GM06990 (cell line): Measurements from ENCODE around the gene EME1.

Experiments
- DNase-seq: peaks from one replicate; pipeline ENCODE4 v3.0.0-alpha.2; 2011; ENCODE audit not compliant: insufficient read length; ENCODE audit errors: extremely low read depth
- H3K27me3 ChIP-seq: replicated peaks from 2 replicates; pipeline ENCODE4 v1.6.0; 2011; ENCODE audit warnings: low read length; ENCODE audit not compliant: control insufficient read depth, insufficient read depth
- H3K36me3 ChIP-seq: 2 replicates; pipeline ENCODE4 v1.5.1; 2011; ENCODE audit warnings: low read length; ENCODE audit not compliant: control insufficient read depth, insufficient read depth
- H3K4me3 ChIP-seq: replicated peaks from 2 replicates; pipeline ENCODE4 v1.5.1; 2011; ENCODE audit warnings: low read depth, mild to moderate bottlenecking, control low read depth, low read length
- TF ChIP-seq, protein P1 (sequence below): IDR thresholded peaks from 2 replicates; pipeline ENCODE4 v1.5.1; 2011; ENCODE audit warnings: low read length, control low read depth, mild to moderate bottlenecking, inconsistent platforms; ENCODE audit not compliant: insufficient read depth, poor library complexity, severe bottlenecking

EME1 gene

GRCh38 chr17:50363217-50364060, 9.6 kb upstream of the EME1 start:
- H3K4me3 ChIP-seq, result no peak overlapping the region
- H3K36me3 ChIP-seq, result peaks cover 21% of the 10 kb centered on the region
- no peaks in the 10 kb centered on the region for H3K27me3 ChIP-seq
- TF ChIP-seq, protein P1, sequence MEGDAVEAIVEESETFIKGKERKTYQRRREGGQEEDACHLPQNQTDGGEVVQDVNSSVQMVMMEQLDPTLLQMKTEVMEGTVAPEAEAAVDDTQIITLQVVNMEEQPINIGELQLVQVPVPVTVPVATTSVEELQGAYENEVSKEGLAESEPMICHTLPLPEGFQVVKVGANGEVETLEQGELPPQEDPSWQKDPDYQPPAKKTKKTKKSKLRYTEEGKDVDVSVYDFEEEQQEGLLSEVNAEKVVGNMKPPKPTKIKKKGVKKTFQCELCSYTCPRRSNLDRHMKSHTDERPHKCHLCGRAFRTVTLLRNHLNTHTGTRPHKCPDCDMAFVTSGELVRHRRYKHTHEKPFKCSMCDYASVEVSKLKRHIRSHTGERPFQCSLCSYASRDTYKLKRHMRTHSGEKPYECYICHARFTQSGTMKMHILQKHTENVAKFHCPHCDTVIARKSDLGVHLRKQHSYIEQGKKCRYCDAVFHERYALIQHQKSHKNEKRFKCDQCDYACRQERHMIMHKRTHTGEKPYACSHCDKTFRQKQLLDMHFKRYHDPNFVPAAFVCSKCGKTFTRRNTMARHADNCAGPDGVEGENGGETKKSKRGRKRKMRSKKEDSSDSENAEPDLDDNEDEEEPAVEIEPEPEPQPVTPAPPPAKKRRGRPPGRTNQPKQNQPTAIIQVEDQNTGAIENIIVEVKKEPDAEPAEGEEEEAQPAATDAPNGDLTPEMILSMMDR, result no peak
- no peak for DNase-seq

DNA sequence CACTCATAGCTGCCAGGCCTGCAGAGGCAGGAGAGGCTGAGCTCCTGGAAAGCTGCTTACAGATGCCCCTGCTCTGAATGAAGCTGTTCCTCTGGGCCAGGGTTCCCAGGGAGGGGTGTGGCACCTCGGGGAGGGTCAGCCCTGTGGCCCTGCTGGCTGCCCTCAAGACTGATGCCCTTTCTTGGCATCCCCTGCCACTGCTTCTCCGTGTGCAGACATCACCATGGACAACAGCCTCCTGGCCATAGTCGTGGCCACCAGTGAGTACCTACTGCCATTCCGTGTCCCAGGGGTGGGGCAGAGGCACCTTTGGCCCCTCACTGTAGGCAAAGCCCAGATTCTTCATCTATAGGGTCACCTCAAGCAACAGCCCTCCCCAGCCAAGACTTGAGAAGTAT, 9.0 kb upstream of the EME1 start:
- DNase-seq, result no peak
- Histone ChIP-seq H3K36me3 (peaks cover 20% of the 10 kb centered on the region), H3K27me3 (no peaks in the 10 kb centered on the region), H3K4me3 (no peak overlapping the region)
- TF ChIP-seq, protein P1, result no peak

- peaks cover 18% of the 10 kb centered on the region for H3K36me3 ChIP-seq
- TF ChIP-seq, protein P1, result no peak
- DNase-seq, result no peak
- no peaks in the 10 kb centered on the region for H3K27me3 ChIP-seq
- no peak overlapping the region for H3K4me3 ChIP-seq
These were observed 8.3 kb upstream of the EME1 start for GRCh38 chr17:50364715-50365114.

- peaks cover 22% of the 10 kb centered on the region for H3K36me3 ChIP-seq
- TF ChIP-seq, protein P1, result no peak
- H3K27me3 ChIP-seq, result no peaks in the 10 kb centered on the region
- no peak overlapping the region for H3K4me3 ChIP-seq
- DNase-seq, result no peak
These were observed 7.9 kb upstream of the EME1 start for GRCh38 chr17:50365165-50365564.

DNA sequence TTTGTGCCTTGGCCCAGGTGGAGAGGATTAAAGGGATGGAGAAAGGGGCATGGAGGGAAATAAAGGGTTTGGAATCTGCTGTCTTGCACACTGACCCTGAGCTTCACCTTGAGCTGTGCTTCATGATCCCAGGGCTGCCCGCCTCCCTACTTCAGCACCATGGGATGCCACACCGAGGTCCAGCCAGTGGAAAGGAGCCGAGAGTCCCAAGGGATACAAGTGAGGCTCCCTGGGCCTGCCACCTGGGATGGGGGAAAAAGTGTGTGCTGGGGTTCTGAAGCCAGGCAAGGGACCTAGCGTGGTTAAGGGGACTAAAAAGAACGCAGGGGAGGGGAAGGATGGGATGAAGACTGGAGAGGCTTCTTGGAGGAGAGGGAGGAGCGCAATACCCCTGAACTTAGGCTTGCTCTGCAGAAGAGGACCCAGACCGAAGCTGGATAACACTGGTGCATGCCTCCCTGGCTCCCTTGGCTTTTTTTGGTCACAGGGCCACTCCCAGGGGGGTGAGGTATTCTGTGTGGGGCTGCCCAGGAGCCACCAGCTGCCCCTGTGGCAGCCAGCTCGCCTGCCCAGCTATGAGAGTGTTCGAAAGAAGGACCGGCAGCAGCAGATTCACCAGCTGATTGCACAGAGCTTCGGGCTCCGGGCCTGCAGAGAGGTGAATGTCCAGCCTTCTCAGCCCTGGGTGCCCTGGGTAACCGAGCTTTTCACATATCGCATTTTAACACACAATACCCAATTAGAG, 7.2 kb upstream of the EME1 start:
- no peak for DNase-seq
- Histone ChIP-seq H3K36me3 (peaks cover 22% of the 10 kb centered on the region), H3K4me3 (no peak overlapping the region), H3K27me3 (no peaks in the 10 kb centered on the region)
- TF ChIP-seq, protein P1, result no peak
